ENCODE data around the gene MRPL16.
"Not testable (repeated sequence)": the region's sequence is repeated elsewhere in the genome, so short reads cannot be mapped to it uniquely, and the experiment has no call there.

MRPL16 gene

GRCh38 chr11:59810911-59811259 is 307 bp upstream of the MRPL16 start:
- no peak for DNase-seq (ENCODE audit: low read depth)

- no peak for DNase-seq (ENCODE audit: low read depth)
Measured at GRCh38 chr11:59807047-59807610, 3.4 kb downstream of the MRPL16 start.

- no peak for DNase-seq (ENCODE audit: low read depth)
Measured at GRCh38 chr11:59804061-59804460, 6.5 kb downstream of the MRPL16 start.

- peak; percentile 64 for DNase-seq (ENCODE audit: low read depth)
Measured at GRCh38 chr11:59802639-59803176, 7.9 kb downstream of the MRPL16 start.

- DNase-seq (ENCODE audit: low read depth), result no peak
Measured at GRCh38 chr11:59801981-59802638, 8.5 kb downstream of the MRPL16 start.

- DNase-seq (ENCODE audit: low read depth), result no peak
Measured at GRCh38 chr11:59801160-59801706, 9.3 kb downstream of the MRPL16 start.

GRCh38 chr11:59800390-59801025 is 10.1 kb downstream of the MRPL16 start:
- no peak for DNase-seq (ENCODE audit: low read depth)

- DNase-seq (ENCODE audit: low read depth), result no peak
Measured at GRCh38 chr11:59794417-59794816, 16.2 kb downstream of the MRPL16 start.

GRCh38 chr11:59792507-59792906 is 18.1 kb downstream of the MRPL16 start:
- DNase-seq (ENCODE audit: low read depth), result no peak

- DNase-seq (ENCODE audit: low read depth), result peak; percentile 44
Measured at GRCh38 chr11:59791639-59792038, 18.9 kb downstream of the MRPL16 start.

- DNase-seq (ENCODE audit: low read depth), result peak; percentile 88
Measured at GRCh38 chr11:59787816-59788215, 22.8 kb downstream of the MRPL16 start.

GRCh38 chr11:59787255-59787588 is 23.4 kb downstream of the MRPL16 start:
- no peak for DNase-seq (ENCODE audit: low read depth)

GRCh38 chr11:59785818-59786217 is 24.8 kb downstream of the MRPL16 start:
- no peak for DNase-seq (ENCODE audit: low read depth)

GRCh38 chr11:59784441-59784840 is 26.1 kb downstream of the MRPL16 start:
- not testable (repeated sequence) for DNase-seq (ENCODE audit: low read depth)

- DNase-seq (ENCODE audit: low read depth), result no peak
Measured at GRCh38 chr11:59783632-59784090, 26.9 kb downstream of the MRPL16 start.

- DNase-seq (ENCODE audit: low read depth), result no peak
Measured at GRCh38 chr11:59782080-59782479, 28.5 kb downstream of the MRPL16 start.

- DNase-seq (ENCODE audit: low read depth), result no peak
Measured at GRCh38 chr11:59779487-59779886, 31.1 kb downstream of the MRPL16 start.

GRCh38 chr11:59778122-59778521 is 32.5 kb downstream of the MRPL16 start:
- DNase-seq (ENCODE audit: low read depth), result no peak

- no peak for DNase-seq (ENCODE audit: low read depth)
Measured at GRCh38 chr11:59777104-59777503, 33.5 kb downstream of the MRPL16 start.

GRCh38 chr11:59776210-59777066 is 34.1 kb downstream of the MRPL16 start:
- peak; percentile 47 for DNase-seq (ENCODE audit: low read depth)

GRCh38 chr11:59773083-59773440 is 37.5 kb downstream of the MRPL16 start:
- no peak for DNase-seq (ENCODE audit: low read depth)

GRCh38 chr11:59771605-59772004 is 39.0 kb downstream of the MRPL16 start:
- no peak for DNase-seq (ENCODE audit: low read depth)

Data from EH (cell line).